RWPE2 (cell line): ENCODE results near the gene TWIST1.
A peak's percentile ranks its signal among the peaks of the same experiment; 100 is the strongest.

Experiments used
- ATAC-seq: fragments of 200-7000 bp; cut with Tn5 transposase; 3 replicates; pipeline ENCODE4 v1.9.1; 2021; ENCODE audit warnings: low read depth
- DNase-seq: peaks from one replicate; pipeline ENCODE4 v3.0.0-alpha.2; 2020; ENCODE audit warnings: low spot score
- H3K27ac ChIP-seq: fragments of 450-650 bp; 2 replicates; pipeline ENCODE4 v1.5.1; 2017; ENCODE audit warnings: mild to moderate bottlenecking; ENCODE audit not compliant: poor library complexity, severe bottlenecking
- H3K27me3 ChIP-seq: fragments of 250-450 bp; sonication (Bioruptor Pico); 2 replicates; pipeline ENCODE4 v1.5.1; 2021; ENCODE audit warnings: mild to moderate bottlenecking, moderate library complexity; ENCODE audit not compliant: insufficient read depth, poor library complexity, severe bottlenecking
- H3K36me3 ChIP-seq: fragments of 250-450 bp; sonication (Bioruptor Pico); 2 replicates; pipeline ENCODE4 v1.5.1; 2020; ENCODE audit warnings: low read depth, mild to moderate bottlenecking, moderate library complexity
- H3K4me1 ChIP-seq: fragments of 250-450 bp; sonication (Bioruptor Pico); 2 replicates; pipeline ENCODE4 v1.5.1; 2021; ENCODE audit warnings: mild to moderate bottlenecking, moderate library complexity; ENCODE audit not compliant: insufficient read depth, poor library complexity, severe bottlenecking
- H3K4me3 ChIP-seq: fragments of 250-450 bp; sonication (Bioruptor Pico); 2 replicates; pipeline ENCODE4 v1.5.1; 2021; ENCODE audit warnings: mild to moderate bottlenecking, moderate library complexity; ENCODE audit not compliant: severe bottlenecking
- H3K9me3 ChIP-seq: fragments of 250-450 bp; sonication (Bioruptor Pico); 2 replicates; pipeline ENCODE4 v1.5.1; 2021; ENCODE audit warnings: mild to moderate bottlenecking, moderate library complexity; ENCODE audit not compliant: severe bottlenecking
- TF ChIP-seq, protein P1 (sequence below): fragments of 450-650 bp; IDR thresholded peaks from one replicate; pipeline ENCODE4 v1.5.1; 2017; ENCODE audit warnings: mild to moderate bottlenecking, moderate library complexity; ENCODE audit not compliant: poor library complexity, severe bottlenecking

Gene TWIST1

DNA sequence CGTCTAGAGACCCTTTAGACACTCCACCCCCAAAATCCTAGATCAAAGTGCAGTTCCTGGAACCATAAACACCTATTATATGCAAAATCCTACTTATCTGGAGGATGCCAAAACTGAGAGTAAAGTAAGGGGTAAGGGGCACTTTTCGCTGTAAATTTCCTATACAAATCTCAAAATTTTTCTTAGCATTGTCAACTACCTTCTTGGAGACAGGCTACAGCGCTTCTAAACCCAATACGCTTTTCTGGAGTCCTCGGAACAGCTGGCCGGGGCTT is 10.4 kb downstream of the TWIST1 start:
- Histone ChIP-seq H3K9me3 (no peaks in the 10 kb centered on the region), H3K27ac (no peak overlapping the region), H3K27me3 (peaks cover 82% of the 10 kb centered on the region), H3K4me1 (no peaks in the 10 kb centered on the region), H3K4me3 (peak overlapping the region; percentile 11), H3K36me3 (no peaks in the 10 kb centered on the region)
- no peak; the same call in 2 of the 3 replicates for ATAC-seq
- DNase-seq, result no peak
- TF ChIP-seq, protein P1, sequence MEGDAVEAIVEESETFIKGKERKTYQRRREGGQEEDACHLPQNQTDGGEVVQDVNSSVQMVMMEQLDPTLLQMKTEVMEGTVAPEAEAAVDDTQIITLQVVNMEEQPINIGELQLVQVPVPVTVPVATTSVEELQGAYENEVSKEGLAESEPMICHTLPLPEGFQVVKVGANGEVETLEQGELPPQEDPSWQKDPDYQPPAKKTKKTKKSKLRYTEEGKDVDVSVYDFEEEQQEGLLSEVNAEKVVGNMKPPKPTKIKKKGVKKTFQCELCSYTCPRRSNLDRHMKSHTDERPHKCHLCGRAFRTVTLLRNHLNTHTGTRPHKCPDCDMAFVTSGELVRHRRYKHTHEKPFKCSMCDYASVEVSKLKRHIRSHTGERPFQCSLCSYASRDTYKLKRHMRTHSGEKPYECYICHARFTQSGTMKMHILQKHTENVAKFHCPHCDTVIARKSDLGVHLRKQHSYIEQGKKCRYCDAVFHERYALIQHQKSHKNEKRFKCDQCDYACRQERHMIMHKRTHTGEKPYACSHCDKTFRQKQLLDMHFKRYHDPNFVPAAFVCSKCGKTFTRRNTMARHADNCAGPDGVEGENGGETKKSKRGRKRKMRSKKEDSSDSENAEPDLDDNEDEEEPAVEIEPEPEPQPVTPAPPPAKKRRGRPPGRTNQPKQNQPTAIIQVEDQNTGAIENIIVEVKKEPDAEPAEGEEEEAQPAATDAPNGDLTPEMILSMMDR, result no peak

DNA sequence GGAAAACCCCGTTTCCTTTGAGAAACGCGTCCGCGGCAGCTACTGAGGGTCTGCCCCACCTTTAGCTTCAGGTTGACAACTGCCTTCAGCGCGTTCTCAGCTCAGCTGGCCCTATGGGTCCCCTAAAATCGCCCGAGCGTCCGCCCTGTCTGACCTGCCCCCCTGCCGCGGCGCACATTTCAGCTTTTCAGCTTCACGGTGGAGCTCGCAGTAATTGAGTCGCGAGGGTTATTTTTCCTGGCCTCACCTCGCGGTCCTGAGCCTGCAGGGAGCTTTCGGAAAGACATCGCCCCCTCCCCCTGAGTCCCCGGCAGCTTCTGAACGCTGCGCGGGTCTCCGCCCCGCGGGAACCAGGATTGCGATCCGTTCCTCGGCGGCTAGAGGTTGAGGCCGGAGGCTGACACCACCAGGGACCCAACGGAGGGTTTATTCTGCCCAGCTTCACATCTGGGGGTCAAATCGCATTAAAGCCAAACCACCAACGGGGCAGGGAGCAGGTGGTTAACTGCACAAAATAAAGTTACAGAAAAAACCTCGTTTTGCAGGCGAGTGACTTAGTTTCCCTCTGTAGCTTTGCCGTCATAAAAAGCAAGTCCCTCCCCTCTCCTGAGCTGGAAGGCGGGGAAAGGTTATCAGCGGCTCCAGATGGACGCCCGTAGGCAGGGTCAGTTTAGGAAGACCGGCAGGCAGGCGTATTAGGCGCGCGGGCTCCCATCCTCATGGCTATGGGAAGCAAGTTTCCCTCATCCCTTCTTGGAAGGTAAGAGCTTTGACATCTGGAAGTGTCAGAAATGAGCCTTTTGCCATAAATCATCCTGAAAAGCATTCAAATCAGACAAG is 11.0 kb downstream of the TWIST1 start:
- Histone ChIP-seq H3K36me3 (no peaks in the 10 kb centered on the region), H3K27me3 (peaks cover 76% of the 10 kb centered on the region), H3K9me3 (no peaks in the 10 kb centered on the region), H3K4me1 (no peaks in the 10 kb centered on the region), H3K27ac (no peak overlapping the region), H3K4me3 (peak overlapping the region; percentile 15)
- DNase-seq (no peak), ATAC-seq (peak; percentile 13; the same call in 1 of the 3 replicates)
- TF ChIP-seq, protein P1, result no peak

DNA sequence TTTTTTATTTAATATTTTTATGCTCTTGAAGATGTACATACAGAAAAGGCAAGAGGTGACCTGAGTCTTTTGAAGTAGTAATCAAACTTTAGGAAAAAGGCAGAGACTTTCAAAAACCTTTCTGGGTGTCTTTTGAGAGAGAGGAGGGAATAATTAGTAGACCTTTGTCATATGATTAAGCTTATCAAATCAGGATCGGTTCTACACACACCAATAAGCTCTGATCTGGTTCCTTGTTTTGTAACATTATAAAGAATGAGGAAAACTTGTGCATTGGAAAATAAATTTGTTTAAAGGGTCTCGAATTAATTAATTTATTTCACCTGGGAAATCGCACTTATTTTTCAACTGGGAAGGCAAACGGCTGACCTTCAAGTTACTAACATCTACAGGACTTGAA is 11.9 kb downstream of the TWIST1 start:
- no peaks in the 10 kb centered on the region for H3K4me1 ChIP-seq
- ATAC-seq (no peak), DNase-seq (no peak)
- no peak overlapping the region for H3K27ac ChIP-seq
- peaks cover 67% of the 10 kb centered on the region for H3K27me3 ChIP-seq
- no peaks in the 10 kb centered on the region for H3K9me3 ChIP-seq
- TF ChIP-seq, protein P1, result no peak
- H3K4me3 ChIP-seq, result no peak overlapping the region
- no peaks in the 10 kb centered on the region for H3K36me3 ChIP-seq

DNA sequence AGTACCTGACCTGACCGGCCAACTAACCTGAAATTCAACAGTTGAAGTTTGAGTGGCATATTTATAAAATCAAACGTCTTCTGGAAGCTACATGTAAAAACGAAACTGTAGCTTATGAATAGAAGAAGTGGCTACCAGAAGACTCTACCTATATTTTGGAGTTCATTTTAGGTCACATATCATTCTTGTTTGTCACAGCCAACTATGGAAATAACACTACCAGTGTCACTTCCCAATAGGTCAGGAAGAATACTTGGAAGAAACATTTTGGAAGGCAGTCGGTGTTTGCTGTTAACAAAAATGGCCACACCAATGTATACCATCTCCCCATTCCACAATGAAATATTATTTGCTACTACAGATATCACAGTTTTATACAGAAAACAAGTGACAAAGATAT is 12.6 kb downstream of the TWIST1 start:
- Histone ChIP-seq H3K27me3 (peaks cover 64% of the 10 kb centered on the region), H3K36me3 (no peaks in the 10 kb centered on the region), H3K27ac (no peak overlapping the region), H3K4me1 (no peaks in the 10 kb centered on the region), H3K4me3 (no peak overlapping the region), H3K9me3 (no peaks in the 10 kb centered on the region)
- ATAC-seq (no peak), DNase-seq (no peak)
- TF ChIP-seq, protein P1, result no peak

DNA sequence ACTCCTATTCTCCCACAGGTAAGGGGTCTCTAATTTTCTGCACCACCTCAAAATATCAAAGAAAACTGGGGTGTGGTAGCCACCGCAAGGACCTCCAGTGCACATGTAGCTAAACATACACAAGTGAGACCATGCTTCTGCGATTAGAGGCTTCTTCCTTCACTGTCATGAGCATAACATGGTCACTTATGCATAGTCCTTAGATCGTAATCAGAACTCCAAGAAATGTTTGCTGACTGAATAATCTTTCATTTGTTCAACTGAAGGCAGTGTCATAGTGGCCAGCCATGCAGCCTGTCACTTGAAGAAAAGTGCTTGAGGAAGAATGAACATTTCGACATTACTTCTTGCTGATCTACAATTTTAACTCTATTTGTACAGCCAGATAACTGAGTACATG is 14.6 kb downstream of the TWIST1 start:
- no peaks in the 10 kb centered on the region for H3K4me1 ChIP-seq
- no peak for ATAC-seq
- DNase-seq, result no peak
- TF ChIP-seq, protein P1, result no peak
- no peak overlapping the region for H3K4me3 ChIP-seq
- H3K9me3 ChIP-seq, result no peaks in the 10 kb centered on the region
- H3K27ac ChIP-seq, result no peak overlapping the region
- peaks cover 57% of the 10 kb centered on the region for H3K27me3 ChIP-seq
- H3K36me3 ChIP-seq, result no peaks in the 10 kb centered on the region
